H1 (cell line): Measurements from ENCODE around the gene SEPTIN1. TPM values are rescaled to one million over a fixed set of nuclear protein-coding genes. Genes with fewer than 3 reads are reported as not detected.
"Not testable (repeated sequence)": the region's sequence is repeated elsewhere in the genome, so short reads cannot be mapped to it uniquely, and the experiment has no call there.

Source experiments
- CTCF ChIA-PET: fragments of 300-600 bp; sonication (Branson Sonifier 250); formaldehyde crosslinking; loops from one replicate; lab custom pipeline; 2021; ENCODE audit not compliant: partially characterized antibody; lab: Charles Lee
- POLR2A ChIA-PET: fragments of 300-600 bp; sonication (Branson Sonifier 250); formaldehyde crosslinking; loops from one replicate; lab custom pipeline; 2021; ENCODE audit warnings: inconsistent platforms; ENCODE audit not compliant: partially characterized antibody; lab: Charles Lee
- DNase-seq, 2 experiments: peaks; one replicate each; pipeline versions ENCODE4 v3.0.0 to v3.0.0-alpha.2; 2010 to 2022; ENCODE audit warnings: low spot score in 2 of 2, low read depth in 1 of 2, mixed read lengths in 1 of 2
- FAIRE-seq: peaks from 2 replicates; lab custom pipeline; 2011; peaks lifted over from hg19 to GRCh38; lab: Jason Lieb, UNC
- H2AFZ ChIP-seq: 2 replicates; pipeline ENCODE4 v1.8.1; 2012; ENCODE audit warnings: low read length, inconsistent platforms
- H2AK5ac ChIP-seq: 2 replicates; pipeline ENCODE4 v1.6.1; 2013; ENCODE audit warnings: low read depth, low read length
- H2BK120ac ChIP-seq: replicated peaks from 2 replicates; pipeline ENCODE3; 2013; ENCODE audit warnings: low read depth, low read length, inconsistent platforms
- H2BK12ac ChIP-seq: 2 replicates; pipeline ENCODE4 v1.6.1; 2013; ENCODE audit warnings: low read depth, low read length
- H2BK15ac ChIP-seq: 2 replicates; pipeline ENCODE4 v1.6.1; 2013; ENCODE audit warnings: low read length
- H2BK20ac ChIP-seq: 2 replicates; pipeline ENCODE4 v1.6.1; 2013; ENCODE audit warnings: low read length
- H2BK5ac ChIP-seq: 2 replicates; pipeline ENCODE4 v1.6.1; 2013; ENCODE audit warnings: low read depth, low read length
- H3K14ac ChIP-seq: 2 replicates; pipeline ENCODE4 v1.6.1; 2013; ENCODE audit warnings: inconsistent platforms; ENCODE audit not compliant: insufficient read length
- H3K18ac ChIP-seq: 2 replicates; pipeline ENCODE4 v1.6.1; 2013; ENCODE audit warnings: low read length; ENCODE audit errors: extremely low read depth
- H3K23ac ChIP-seq: 2 replicates; pipeline ENCODE4 v1.6.1; 2013; ENCODE audit warnings: inconsistent platforms; ENCODE audit not compliant: insufficient read length
- H3K23me2 ChIP-seq: 2 replicates; pipeline ENCODE4 v1.6.1; 2013; ENCODE audit warnings: low read depth, low read length
- H3K27ac ChIP-seq: 2 replicates; pipeline ENCODE4 v1.6.1; 2011; ENCODE audit warnings: low read depth, low read length, inconsistent platforms
- H3K27me3 ChIP-seq, 4 experiments: replicated peaks in 1 of 4; 1 replicate in 1 of 4; 2 replicates in 3 of 4; pipeline versions ENCODE4 v1.6.1 to v1.8.1; 2011 to 2013; ENCODE audit warnings: low read length in 3 of 4, mild to moderate bottlenecking in 3 of 4, inconsistent platforms in 2 of 4, mixed read lengths in 2 of 4, moderate library complexity in 1 of 4; ENCODE audit not compliant: control insufficient read depth in 3 of 4, insufficient read depth in 3 of 4; ENCODE audit errors: extremely low read depth in 1 of 4
- H3K36me3 ChIP-seq, 4 experiments: 2 replicates each; pipeline versions ENCODE4 v1.6.1 to v1.8.1; 2011 to 2013; ENCODE audit warnings: mild to moderate bottlenecking in 4 of 4, low read length in 3 of 4, moderate library complexity in 2 of 4, control low read depth in 1 of 4, inconsistent platforms in 1 of 4; ENCODE audit not compliant: insufficient read depth in 4 of 4, control insufficient read depth in 2 of 4
- H3K4ac ChIP-seq: replicated peaks from 2 replicates; pipeline ENCODE3; 2013; ENCODE audit warnings: low read length, low read depth, mixed read lengths, inconsistent platforms; ENCODE audit not compliant: insufficient read length
- H3K4me1 ChIP-seq, 4 experiments: replicated peaks in 1 of 4; 1 replicate in 1 of 4; 2 replicates in 3 of 4; pipeline versions ENCODE4 v1.6.1 to v1.8.1; 2011 to 2013; ENCODE audit warnings: low read length in 3 of 4, inconsistent platforms in 2 of 4, mixed read lengths in 1 of 4; ENCODE audit not compliant: insufficient read depth in 4 of 4, control insufficient read depth in 3 of 4
- H3K4me2 ChIP-seq, 2 experiments: 2 replicates each; pipeline versions ENCODE4 v1.6.1 to v1.8.1; 2011 to 2013; ENCODE audit warnings: low read depth in 2 of 2, low read length in 2 of 2, control low read depth in 1 of 2, inconsistent platforms in 1 of 2, mild to moderate bottlenecking in 1 of 2; ENCODE audit not compliant: insufficient read depth in 1 of 2
- H3K4me3 ChIP-seq, 4 experiments: fragments of 200-600, 300-600 bp in 1 of 4; sonication (generic), shearing (Covaris generic), sonication (Bioruptor Twin) in 1 of 4; 2 replicates each; pipeline versions ENCODE4 v1.5.1 to v1.8.1; 2011 to 2016; ENCODE audit warnings: low read length in 4 of 4, low read depth in 3 of 4, control low read depth in 2 of 4, inconsistent platforms in 2 of 4, mild to moderate bottlenecking in 2 of 4, mixed read lengths in 1 of 4, moderate library complexity in 1 of 4; ENCODE audit not compliant: insufficient read depth in 2 of 4; ENCODE audit errors: extremely low read depth in 1 of 4
- H3K56ac ChIP-seq: replicated peaks from 2 replicates; pipeline ENCODE3; 2013; ENCODE audit warnings: low read depth, mild to moderate bottlenecking, mixed read lengths, low read length, inconsistent platforms; ENCODE audit not compliant: insufficient read length
- H3K79me1 ChIP-seq: 2 replicates; pipeline ENCODE4 v1.6.1; 2013; ENCODE audit warnings: low read depth, low read length, control low read depth
- H3K79me2 ChIP-seq, 2 experiments: 2 replicates each; pipeline versions ENCODE4 v1.6.1 to v1.8.1; 2012 to 2013; ENCODE audit warnings: low read length in 2 of 2, mild to moderate bottlenecking in 2 of 2, inconsistent platforms in 1 of 2; ENCODE audit not compliant: insufficient read depth in 2 of 2, control insufficient read depth in 1 of 2
- H3K9ac ChIP-seq, 4 experiments: replicated peaks in 1 of 4; 1 replicate in 1 of 4; 2 replicates in 3 of 4; pipeline versions ENCODE4 v1.6.1 to v1.8.1; 2011 to 2013; ENCODE audit warnings: low read depth in 3 of 4, low read length in 3 of 4, control low read depth in 2 of 4, mild to moderate bottlenecking in 2 of 4, moderate library complexity in 2 of 4, inconsistent platforms in 1 of 4; ENCODE audit errors: extremely low read depth in 1 of 4
- H3K9me3 ChIP-seq, 2 experiments: 2 replicates each; pipeline versions ENCODE4 v1.6.1 to v1.8.1; 2012 to 2013; ENCODE audit warnings: mild to moderate bottlenecking in 2 of 2, moderate library complexity in 2 of 2, control low read depth in 1 of 2, inconsistent platforms in 1 of 2, low read depth in 1 of 2, low read length in 1 of 2, mixed read lengths in 1 of 2; ENCODE audit not compliant: insufficient read depth in 2 of 2
- H4K20me1 ChIP-seq, 2 experiments: replicated peaks in 1 of 2; 2 replicates each; pipeline versions ENCODE3 to v1.8.1; 2011 to 2013; ENCODE audit warnings: inconsistent platforms in 2 of 2, low read length in 2 of 2, mild to moderate bottlenecking in 1 of 2; ENCODE audit not compliant: insufficient read depth in 2 of 2, control insufficient read depth in 1 of 2
- H4K5ac ChIP-seq: 2 replicates; pipeline ENCODE4 v1.6.1; 2013; ENCODE audit warnings: low read length, low read depth, mixed read lengths, inconsistent platforms; ENCODE audit not compliant: insufficient read length
- H4K8ac ChIP-seq: 2 replicates; pipeline ENCODE4 v1.8.0; 2013; ENCODE audit warnings: mild to moderate bottlenecking, moderate library complexity, low read length, inconsistent platforms; ENCODE audit not compliant: insufficient read depth; ENCODE audit errors: extremely low read depth
- H4K91ac ChIP-seq: replicated peaks from 2 replicates; pipeline ENCODE3; 2013; ENCODE audit warnings: low read length, mixed read lengths, inconsistent platforms; ENCODE audit not compliant: insufficient read length
- WGBS, 2 experiments: shearing (Covaris generic) in 1 of 2; methylation state at CpG; one replicate each; pipeline versions ENCODE4 v1.1.6 to v1.1.7; 2013 to 2015; ENCODE audit warnings: low lambda C conversion rate in 2 of 2, mixed read lengths in 2 of 2, inconsistent platforms in 1 of 2, low coverage in 1 of 2, missing lambda C conversion rate in 1 of 2; ENCODE audit not compliant: insufficient replicate concordance in 2 of 2, insufficient coverage in 1 of 2, insufficient read length in 1 of 2; ENCODE audit errors: extremely low coverage in 1 of 2, missing lambda C conversion rate in 1 of 2; 5-methylcytosine and 5-hydroxymethylcytosine counted together
- polyA plus RNA-seq, 7 experiments: library from polyadenylated mRNA; depleted of rRNA in 3 of 7; stranded (reverse) in 5 of 7; unstranded in 2 of 7; fragments of >200 nt in 5 of 7; fragments of 200-250 nt in 2 of 7; gene quantifications; 1 replicate in 5 of 7; 2 replicates in 1 of 7; 4 replicates in 1 of 7; pipeline versions ENCODE4 v1.2.1 to v1.2.3, GENCODE V29; 2011 to 2013; ENCODE audit warnings: missing spikeins in 2 of 7, mixed read lengths in 2 of 7
- total RNA-seq: library from RNA; stranded (reverse); fragmentation: NEBNext Ultra II Directional; extraction: Animal tissue kit (Norgen Biotek cat#: 25700); gene quantifications from 2 replicates; pipeline ENCODE4 v1.2.1, GENCODE V29; 2021

The SEPTIN1 gene
- total and polyA plus RNA-seq, 2 of the 8 experiments (the other 6 are each of a cell fraction or from before 2014, with no cell fraction given): 0.24 to 1.4 TPM

DNA sequence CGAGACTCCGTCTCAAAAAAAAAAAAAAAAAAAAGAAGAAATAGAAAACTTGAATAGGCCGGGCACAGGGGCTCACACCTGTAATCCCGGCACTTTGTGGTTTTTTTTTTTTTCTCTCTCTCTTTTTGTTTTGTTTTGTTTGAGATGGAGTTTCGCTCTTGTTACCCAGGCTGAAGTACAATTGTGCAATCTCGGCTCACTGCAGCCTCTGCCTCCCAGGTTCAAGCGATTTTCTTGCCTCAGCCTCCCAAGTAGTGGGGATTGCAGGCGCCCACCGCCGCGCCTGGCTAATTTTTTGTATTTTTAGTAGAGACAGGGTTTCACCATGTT lies 38.9 kb downstream of the SEPTIN1 start:
- H3K4me1 ChIP-seq, H2BK120ac ChIP-seq, H3K18ac ChIP-seq, DNase-seq, H4K8ac ChIP-seq, H3K27ac ChIP-seq, FAIRE-seq, H3K23me2 ChIP-seq, H3K56ac ChIP-seq, H3K4me2 ChIP-seq, H2BK12ac ChIP-seq, H3K9me3 ChIP-seq, H2AK5ac ChIP-seq, H2BK15ac ChIP-seq, H3K79me1 ChIP-seq, H2BK5ac ChIP-seq, H3K23ac ChIP-seq, H3K27me3 ChIP-seq, H2BK20ac ChIP-seq, H3K79me2 ChIP-seq, H3K9ac ChIP-seq, H4K5ac ChIP-seq, H4K20me1 ChIP-seq, H3K14ac ChIP-seq, H2AFZ ChIP-seq, H3K36me3 ChIP-seq, H3K4ac ChIP-seq, H4K91ac ChIP-seq, H3K4me3 ChIP-seq: not testable (repeated sequence)
- ChIA-PET POLR2A (interaction anchor here (1.2 kb wide), 1 partner anchor 17 kb away, joined by 3 read pairs; no protein-coding TSS in a partner anchor), CTCF (interaction anchor here (0.6 to 1.4 kb wide), 3 partner anchors 10 to 52 kb away, joined by 3 read pairs; no protein-coding TSS in a partner anchor)
- 98% methylated on average over 7 of the region's 11 CpGs; no CpG with 5 or more reads in 1 of the 2 experiments for WGBS, 2 experiments
